Gastroesophageal sphincter (tissue), 4 donors: ENCODE measurements around the gene SEMA6A. TPM values are rescaled to one million over a fixed set of nuclear protein-coding genes. Genes with fewer than 3 reads are reported as not detected.

Source experiments
- ATAC-seq: fragments of 150-250 bp; one replicate; pipeline ENCODE4 v1.9.1; 2016; ENCODE audit warnings: mild to moderate bottlenecking, moderate library complexity
- H3K27ac ChIP-seq, 4 donors: fragments of 200-600 bp; sonication (generic) in 3 of 4; 1 replicate in 3 of 4; 2 replicates in 1 of 4; pipeline ENCODE4 v1.5.1; 2016 to 2019
- H3K27me3 ChIP-seq: fragments of 200-600 bp; sonication (generic); one replicate; pipeline ENCODE4 v1.5.1; 2019
- H3K36me3 ChIP-seq, 2 donors: fragments of 200-600 bp; sonication (generic); one replicate each; pipeline ENCODE4 v1.5.1; 2019; ENCODE audit warnings: control low read depth in 1 of 2
- H3K4me1 ChIP-seq, 3 donors: fragments of 200-600 bp; sonication (generic); 1 replicate in 2 of 3; 2 replicates in 1 of 3; pipeline ENCODE4 v1.5.1; 2016 to 2019; ENCODE audit warnings: control low read depth in 2 of 3
- H3K4me3 ChIP-seq, 2 donors: fragments of 200-600 bp; sonication (generic); one replicate each; pipeline ENCODE4 v1.5.1; 2019; ENCODE audit warnings: mild to moderate bottlenecking in 1 of 2, moderate library complexity in 1 of 2
- H3K9me3 ChIP-seq, 3 donors: fragments of 200-600 bp; sonication (generic); one replicate each; pipeline ENCODE4 v1.5.1; 2017 to 2019; ENCODE audit warnings: control low read depth in 2 of 3
- EP300 ChIP-seq: sonication (generic); formaldehyde crosslinking; IDR thresholded peaks from one replicate; pipeline ENCODE4 v1.6.1; 2017; ENCODE audit warnings: antibody characterized with exemption, mild to moderate bottlenecking
- POLR2A ChIP-seq, 2 donors: fragments of 450-650 bp; IDR thresholded peaks; one replicate each; pipeline ENCODE4 v1.6.1; 2017; ENCODE audit warnings: antibody characterized with exemption in 2 of 2, mild to moderate bottlenecking in 2 of 2, moderate library complexity in 1 of 2
- POLR2AphosphoS5 ChIP-seq: sonication (generic); formaldehyde crosslinking; IDR thresholded peaks from one replicate; pipeline ENCODE4 v1.6.1; 2017; ENCODE audit warnings: antibody characterized with exemption
- WGBS, 2 donors: methylation state at CpG; one replicate each; pipeline ENCODE4 v1.1.5; 2018; ENCODE audit warnings: low coverage in 1 of 2; 5-methylcytosine and 5-hydroxymethylcytosine counted together
- total RNA-seq, 4 donors: library from RNA; depleted of rRNA; stranded (reverse); fragments of >200 nt; gene quantifications; one replicate each; pipeline ENCODE4 v1.1.0, GENCODE V29; 2016
- TF ChIP-seq, protein P1 (sequence below), 4 experiments: fragments of 200-600 bp in 2 of 4; fragments of 450-650 bp in 2 of 4; sonication (generic) in 1 of 4; IDR thresholded peaks; one replicate each; pipeline ENCODE4 v1.5.1; 2017 to 2019; ENCODE audit warnings: antibody characterized with exemption in 4 of 4, mild to moderate bottlenecking in 2 of 4, moderate library complexity in 2 of 4

Gene SEMA6A
- total RNA-seq, 4 donors from 2014 or later = 10.9 to 19.8 (median 17.8) TPM

- no peak for TF ChIP-seq POLR2A (IDR thresholded peaks at IDR 0.05)
- Histone ChIP-seq H3K27ac (no peak overlapping the region), H3K9me3 (no peaks in the 10 kb centered on the region), H3K4me1 (peaks cover 0 to 11% (median 0%) of the 10 kb centered on the region in 3 donors), H3K36me3 (no peaks in the 10 kb centered on the region), H3K4me3 (no peak overlapping the region), H3K27me3 (no peaks in the 10 kb centered on the region)
- 17 to 60% methylated on average over 2 to 5 of the region's 6 CpGs for WGBS, 2 donors
- no peak for ATAC-seq
These were observed 135.6 kb downstream of the SEMA6A start for GRCh38 chr5:116438979-116439554.

- no peak for ATAC-seq
- TF ChIP-seq POLR2AphosphoS5 = no peak
- TF ChIP-seq POLR2A (IDR thresholded peaks at IDR 0.05) = no peak
- TF ChIP-seq EP300 = no peak
- TF ChIP-seq, protein P1, sequence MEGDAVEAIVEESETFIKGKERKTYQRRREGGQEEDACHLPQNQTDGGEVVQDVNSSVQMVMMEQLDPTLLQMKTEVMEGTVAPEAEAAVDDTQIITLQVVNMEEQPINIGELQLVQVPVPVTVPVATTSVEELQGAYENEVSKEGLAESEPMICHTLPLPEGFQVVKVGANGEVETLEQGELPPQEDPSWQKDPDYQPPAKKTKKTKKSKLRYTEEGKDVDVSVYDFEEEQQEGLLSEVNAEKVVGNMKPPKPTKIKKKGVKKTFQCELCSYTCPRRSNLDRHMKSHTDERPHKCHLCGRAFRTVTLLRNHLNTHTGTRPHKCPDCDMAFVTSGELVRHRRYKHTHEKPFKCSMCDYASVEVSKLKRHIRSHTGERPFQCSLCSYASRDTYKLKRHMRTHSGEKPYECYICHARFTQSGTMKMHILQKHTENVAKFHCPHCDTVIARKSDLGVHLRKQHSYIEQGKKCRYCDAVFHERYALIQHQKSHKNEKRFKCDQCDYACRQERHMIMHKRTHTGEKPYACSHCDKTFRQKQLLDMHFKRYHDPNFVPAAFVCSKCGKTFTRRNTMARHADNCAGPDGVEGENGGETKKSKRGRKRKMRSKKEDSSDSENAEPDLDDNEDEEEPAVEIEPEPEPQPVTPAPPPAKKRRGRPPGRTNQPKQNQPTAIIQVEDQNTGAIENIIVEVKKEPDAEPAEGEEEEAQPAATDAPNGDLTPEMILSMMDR (IDR thresholded peaks at IDR 0.05) = no peak
These were observed 136.6 kb downstream of the SEMA6A start for GRCh38 chr5:116437922-116438578.

GRCh38 chr5:116437351-116437705 is 137.3 kb downstream of the SEMA6A start:
- Histone ChIP-seq H3K4me3 (no peak overlapping the region), H3K4me1 (peaks cover 0 to 9% (median 0%) of the 10 kb centered on the region in 3 donors), H3K36me3 (no peaks in the 10 kb centered on the region), H3K27me3 (no peaks in the 10 kb centered on the region), H3K27ac (no peak overlapping the region), H3K9me3 (no peaks in the 10 kb centered on the region)
- TF ChIP-seq POLR2AphosphoS5 (no peak), EP300 (no peak), POLR2A (IDR thresholded peaks at IDR 0.05) (no peak)
- TF ChIP-seq, protein P1 (IDR thresholded peaks at IDR 0.05) = no peak
- WGBS, 2 donors = 75 to 91% methylated on average over 2 to 6 of the region's 6 CpGs
- ATAC-seq = no peak

More at GRCh38 chr5:116437922-116438578, 136.6 kb downstream of the SEMA6A start:
- H3K36me3 ChIP-seq = no peaks in the 10 kb centered on the region
- H3K27me3 ChIP-seq = no peaks in the 10 kb centered on the region
- no peaks in the 10 kb centered on the region for H3K9me3 ChIP-seq
- no peak overlapping the region for H3K4me3 ChIP-seq
- peaks cover 0 to 11% (median 0%) of the 10 kb centered on the region in 3 donors for H3K4me1 ChIP-seq
- no peak overlapping the region for H3K27ac ChIP-seq

- Histone ChIP-seq H3K27ac (no peak overlapping the region), H3K36me3 (no peaks in the 10 kb centered on the region), H3K9me3 (no peaks in the 10 kb centered on the region), H3K4me3 (no peak overlapping the region), H3K4me1 (peaks cover 0 to 7% (median 0%) of the 10 kb centered on the region in 3 donors), H3K27me3 (no peaks in the 10 kb centered on the region)
- no peak for ATAC-seq
- TF ChIP-seq POLR2AphosphoS5 (no peak), POLR2A (IDR thresholded peaks at IDR 0.05) (no peak), EP300 (no peak)
- TF ChIP-seq, protein P1 (IDR thresholded peaks at IDR 0.05) = no peak
- 100% methylated on average over 4 of the region's 5 CpGs; no CpG with 5 or more reads in 1 of the 2 donors for WGBS, 2 donors
These were observed 137.8 kb downstream of the SEMA6A start for GRCh38 chr5:116436674-116437350.

GRCh38 chr5:116428966-116429365 is 145.7 kb downstream of the SEMA6A start:
- 0% methylated on average over 1 of the region's 2 CpGs; no CpG with 5 or more reads in 1 of the 2 donors for WGBS, 2 donors
- no peaks in the 10 kb centered on the region for H3K27me3 ChIP-seq
- no peaks in the 10 kb centered on the region for H3K9me3 ChIP-seq
- H3K4me3 ChIP-seq = no peak overlapping the region
- H3K36me3 ChIP-seq = no peaks in the 10 kb centered on the region
- TF ChIP-seq POLR2AphosphoS5 (no peak), EP300 (no peak), POLR2A (IDR thresholded peaks at IDR 0.05) (no peak)
- TF ChIP-seq, protein P1 (IDR thresholded peaks at IDR 0.05) = no peak
- H3K27ac ChIP-seq = no peak overlapping the region
- H3K4me1 ChIP-seq = peaks cover 0 to 29% (median 0%) of the 10 kb centered on the region in 3 donors
- ATAC-seq = no peak
